ENCODE results near the gene CPHXL.

The CPHXL gene

DNA sequence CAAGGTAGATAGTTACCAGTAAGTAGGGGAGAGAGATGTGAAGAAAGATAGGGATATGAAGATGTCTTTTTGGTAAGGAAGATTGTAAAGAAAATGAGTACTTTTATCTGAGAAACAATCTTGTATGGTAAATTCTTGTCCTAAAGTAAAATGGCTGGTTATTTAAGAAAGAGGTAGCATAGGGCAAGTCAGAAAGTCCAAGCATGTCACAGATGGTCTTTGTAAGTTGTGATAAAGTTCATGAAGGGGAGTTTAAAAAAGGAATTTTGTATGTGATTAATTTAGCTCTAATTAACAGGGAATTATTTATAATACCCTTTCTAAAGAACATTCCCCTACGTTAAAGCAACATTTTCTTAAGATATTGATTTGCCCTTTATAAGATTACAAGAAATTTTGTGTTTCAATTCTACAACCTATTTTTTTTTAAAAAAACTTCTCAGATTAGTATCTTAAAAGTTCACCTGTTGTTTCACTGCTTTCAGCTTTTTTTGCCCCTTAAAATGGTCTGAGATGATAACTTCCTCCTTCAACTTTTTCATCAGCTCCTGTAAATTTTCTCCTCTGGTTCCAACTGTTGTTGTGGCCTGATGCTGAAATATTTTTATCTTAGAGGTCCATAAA, 16.2 kb upstream of the CPHXL start:
- TF ChIP-seq, protein P1, sequence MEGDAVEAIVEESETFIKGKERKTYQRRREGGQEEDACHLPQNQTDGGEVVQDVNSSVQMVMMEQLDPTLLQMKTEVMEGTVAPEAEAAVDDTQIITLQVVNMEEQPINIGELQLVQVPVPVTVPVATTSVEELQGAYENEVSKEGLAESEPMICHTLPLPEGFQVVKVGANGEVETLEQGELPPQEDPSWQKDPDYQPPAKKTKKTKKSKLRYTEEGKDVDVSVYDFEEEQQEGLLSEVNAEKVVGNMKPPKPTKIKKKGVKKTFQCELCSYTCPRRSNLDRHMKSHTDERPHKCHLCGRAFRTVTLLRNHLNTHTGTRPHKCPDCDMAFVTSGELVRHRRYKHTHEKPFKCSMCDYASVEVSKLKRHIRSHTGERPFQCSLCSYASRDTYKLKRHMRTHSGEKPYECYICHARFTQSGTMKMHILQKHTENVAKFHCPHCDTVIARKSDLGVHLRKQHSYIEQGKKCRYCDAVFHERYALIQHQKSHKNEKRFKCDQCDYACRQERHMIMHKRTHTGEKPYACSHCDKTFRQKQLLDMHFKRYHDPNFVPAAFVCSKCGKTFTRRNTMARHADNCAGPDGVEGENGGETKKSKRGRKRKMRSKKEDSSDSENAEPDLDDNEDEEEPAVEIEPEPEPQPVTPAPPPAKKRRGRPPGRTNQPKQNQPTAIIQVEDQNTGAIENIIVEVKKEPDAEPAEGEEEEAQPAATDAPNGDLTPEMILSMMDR (IDR thresholded peaks at IDR 0.05; ENCODE audit: insufficient read depth, low read depth, low read length, missing control alignments) = no peak
- no peak overlapping the region for H3K4me3 ChIP-seq (ENCODE audit: low read depth, low read length)
- no peak for DNase-seq (ENCODE audit: low read depth)

DNA sequence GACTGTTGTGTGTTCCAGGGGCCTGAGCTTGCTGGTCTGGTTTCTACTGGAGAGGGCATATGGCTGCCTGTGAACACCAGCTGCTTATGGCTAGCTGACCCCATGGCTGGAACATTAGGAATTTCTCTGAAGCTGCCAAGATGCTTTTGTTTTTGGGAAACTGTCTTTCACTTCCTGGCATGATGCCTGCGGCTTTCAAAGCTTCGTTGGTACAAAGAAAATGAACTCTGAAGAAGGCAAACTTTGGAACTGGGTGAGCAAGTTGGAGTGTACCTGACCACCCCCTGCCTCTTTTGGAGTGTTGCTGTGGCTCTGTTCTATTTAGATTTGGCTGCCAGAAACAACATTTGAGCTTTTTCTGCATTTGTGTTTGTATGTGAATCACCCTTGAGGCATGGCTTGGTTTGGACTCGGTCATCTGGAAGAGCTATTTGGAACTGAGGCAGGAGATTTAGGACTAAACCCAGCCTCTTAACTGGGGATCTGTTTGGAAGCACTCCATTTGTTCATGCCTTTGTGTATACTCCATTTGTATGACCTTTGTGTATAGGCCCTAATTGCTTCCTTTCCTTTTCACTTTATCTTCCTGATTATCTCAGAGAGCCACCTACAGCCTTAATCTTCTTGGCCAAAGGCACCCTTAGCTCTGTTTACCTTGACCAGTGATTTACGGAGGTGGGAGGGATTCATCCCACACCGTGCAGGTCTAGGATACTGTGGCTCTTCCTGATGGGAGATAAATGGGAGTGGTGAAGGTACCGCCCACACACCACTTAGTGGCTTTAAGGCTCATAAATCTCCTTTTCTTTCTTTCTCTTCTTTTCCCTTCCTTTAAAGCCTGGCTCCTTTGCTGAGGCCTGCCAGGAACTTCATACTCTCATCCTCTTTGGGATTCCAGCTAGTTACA, 7.3 kb upstream of the CPHXL start:
- no peak for DNase-seq (ENCODE audit: low read depth)
- TF ChIP-seq, protein P1 (IDR thresholded peaks at IDR 0.05; ENCODE audit: insufficient read depth, low read depth, low read length, missing control alignments) = no peak
- H3K4me3 ChIP-seq (ENCODE audit: low read depth, low read length) = no peak overlapping the region

DNA sequence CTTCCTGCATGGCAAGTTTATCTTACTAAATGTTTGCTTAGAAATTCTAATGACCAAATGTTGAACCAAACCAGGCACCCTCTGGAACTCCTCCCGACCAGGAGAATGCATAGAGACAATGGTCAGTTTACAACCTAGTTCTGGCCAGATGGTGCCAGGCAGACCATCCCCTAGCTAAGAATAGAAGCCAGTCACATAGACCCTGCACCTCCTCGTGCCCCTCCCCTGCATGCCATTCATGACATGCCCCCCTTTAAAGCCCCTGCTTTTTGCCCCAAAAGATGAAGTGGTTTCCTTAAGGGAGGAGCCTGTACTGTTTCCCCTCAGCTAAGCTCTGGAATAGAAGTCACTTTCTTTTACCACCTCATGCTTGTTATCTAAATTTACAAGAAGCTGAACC, 6.6 kb upstream of the CPHXL start:
- no peak overlapping the region for H3K4me3 ChIP-seq (ENCODE audit: low read depth, low read length)
- DNase-seq (ENCODE audit: low read depth) = no peak
- TF ChIP-seq, protein P1 (IDR thresholded peaks at IDR 0.05; ENCODE audit: insufficient read depth, low read depth, low read length, missing control alignments) = no peak

DNA sequence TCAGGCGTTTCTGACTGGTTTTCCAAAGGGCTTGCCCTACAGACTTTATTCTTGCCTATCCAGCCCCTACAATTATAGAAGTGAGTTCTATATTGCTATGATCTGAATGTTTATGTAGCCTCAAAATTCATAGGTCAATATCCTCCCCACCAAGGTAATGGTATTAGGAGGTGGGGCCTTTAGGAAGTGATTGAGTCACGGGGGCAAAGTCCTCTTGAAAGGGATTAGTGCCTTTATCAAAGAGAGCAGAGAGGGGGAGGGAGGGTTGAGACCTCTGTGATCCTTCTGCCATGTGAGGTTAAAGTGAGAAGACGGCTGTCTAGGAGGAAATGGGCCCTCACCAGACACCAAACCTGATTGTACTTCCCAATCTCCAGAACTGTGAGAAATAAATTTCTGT, 931 bp upstream of the CPHXL start:
- DNase-seq (ENCODE audit: low read depth) = no peak
- H3K4me3 ChIP-seq (ENCODE audit: low read depth, low read length) = no peak overlapping the region

DNA sequence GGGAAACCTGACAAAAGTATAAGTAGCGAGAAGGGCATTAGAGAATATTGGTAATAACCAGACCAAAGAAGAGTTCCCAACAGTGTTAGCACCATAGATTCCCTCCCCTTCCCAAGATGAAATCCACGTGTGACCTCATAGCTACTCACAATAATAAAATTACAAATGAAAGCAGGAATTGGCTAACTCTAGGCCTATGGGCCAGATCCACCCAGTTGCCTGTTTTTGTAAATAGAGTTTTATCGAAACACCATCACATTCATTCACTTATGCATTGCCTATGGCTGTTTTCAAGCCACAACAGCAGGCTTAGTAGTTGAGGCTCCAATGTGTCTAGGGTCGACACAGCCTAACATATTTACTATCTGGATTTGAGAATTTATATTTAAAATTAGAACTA, 7.8 kb downstream of the CPHXL start:
- no peak for DNase-seq (ENCODE audit: low read depth)
- H3K4me3 ChIP-seq (ENCODE audit: low read depth, low read length) = no peak overlapping the region
- TF ChIP-seq, protein P1 (IDR thresholded peaks at IDR 0.05; ENCODE audit: insufficient read depth, low read depth, low read length, missing control alignments) = no peak

More for the DNA sequence above, 931 bp upstream of the CPHXL start:
- TF ChIP-seq, protein P1 (IDR thresholded peaks at IDR 0.05; ENCODE audit: insufficient read depth, low read depth, low read length, missing control alignments) = no peak

DNA sequence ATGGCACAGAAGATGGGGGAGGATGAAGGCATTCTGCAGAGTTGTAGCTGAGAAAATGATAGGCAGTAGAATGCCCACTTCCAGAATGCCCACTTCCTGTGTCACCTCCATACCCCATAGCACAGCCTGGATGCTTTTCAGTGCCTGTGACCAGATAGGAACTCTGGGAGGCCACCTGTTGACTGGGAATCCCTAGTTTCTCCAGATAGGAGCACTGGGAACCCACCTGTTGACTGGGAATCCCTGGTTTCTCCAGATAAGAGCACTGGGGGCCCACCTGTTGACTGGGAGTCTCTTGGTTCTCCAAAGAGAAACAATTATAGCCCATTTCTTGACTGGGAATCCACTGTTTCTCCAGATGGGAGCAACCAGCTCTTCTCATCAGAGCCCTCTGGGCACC, 11.6 kb downstream of the CPHXL start:
- no peak for DNase-seq (ENCODE audit: low read depth)
- TF ChIP-seq, protein P1 (IDR thresholded peaks at IDR 0.05; ENCODE audit: insufficient read depth, low read depth, low read length, missing control alignments) = no peak
- no peak overlapping the region for H3K4me3 ChIP-seq (ENCODE audit: low read depth, low read length)
